Loucy (cell line): ENCODE measurements around the gene SHROOM3.

Source experiments
- EZH2phosphoT487 ChIP-seq: fragments of 200-600 bp; IDR thresholded peaks from 2 replicates; pipeline ENCODE4 v1.6.1; 2018; ENCODE audit warnings: antibody characterized with exemption, mild to moderate bottlenecking, moderate library complexity, borderline replicate concordance
- TF ChIP-seq, protein P1 (sequence below): fragments of 200-600 bp; sonication (generic); conservative IDR thresholded peaks from 2 replicates; pipeline ENCODE4 v1.5.1; 2014; ENCODE audit warnings: mild to moderate bottlenecking, antibody characterized with exemption, low read length

DNA sequence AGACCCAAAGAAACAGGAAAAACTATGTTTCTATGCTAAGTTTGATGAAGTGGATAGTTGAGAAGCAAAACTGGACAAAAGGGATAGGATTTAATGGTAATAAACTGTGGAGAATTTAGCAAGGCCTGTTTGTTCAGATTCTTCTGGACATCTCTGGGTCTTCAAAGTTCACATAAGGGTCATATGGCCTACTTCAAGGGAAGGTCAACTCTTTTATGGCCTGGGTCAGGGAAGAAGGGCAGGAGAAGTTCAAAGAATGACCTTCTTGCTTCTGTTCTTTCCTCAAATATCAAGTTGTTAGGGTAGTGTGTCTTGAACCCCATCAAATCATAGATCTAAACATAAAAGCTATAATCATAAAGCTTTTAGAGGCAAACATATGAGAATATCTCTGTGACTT lies 360.2 kb downstream of the SHROOM3 start:
- TF ChIP-seq, protein P1, sequence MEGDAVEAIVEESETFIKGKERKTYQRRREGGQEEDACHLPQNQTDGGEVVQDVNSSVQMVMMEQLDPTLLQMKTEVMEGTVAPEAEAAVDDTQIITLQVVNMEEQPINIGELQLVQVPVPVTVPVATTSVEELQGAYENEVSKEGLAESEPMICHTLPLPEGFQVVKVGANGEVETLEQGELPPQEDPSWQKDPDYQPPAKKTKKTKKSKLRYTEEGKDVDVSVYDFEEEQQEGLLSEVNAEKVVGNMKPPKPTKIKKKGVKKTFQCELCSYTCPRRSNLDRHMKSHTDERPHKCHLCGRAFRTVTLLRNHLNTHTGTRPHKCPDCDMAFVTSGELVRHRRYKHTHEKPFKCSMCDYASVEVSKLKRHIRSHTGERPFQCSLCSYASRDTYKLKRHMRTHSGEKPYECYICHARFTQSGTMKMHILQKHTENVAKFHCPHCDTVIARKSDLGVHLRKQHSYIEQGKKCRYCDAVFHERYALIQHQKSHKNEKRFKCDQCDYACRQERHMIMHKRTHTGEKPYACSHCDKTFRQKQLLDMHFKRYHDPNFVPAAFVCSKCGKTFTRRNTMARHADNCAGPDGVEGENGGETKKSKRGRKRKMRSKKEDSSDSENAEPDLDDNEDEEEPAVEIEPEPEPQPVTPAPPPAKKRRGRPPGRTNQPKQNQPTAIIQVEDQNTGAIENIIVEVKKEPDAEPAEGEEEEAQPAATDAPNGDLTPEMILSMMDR, result no peak
- no peak for TF ChIP-seq EZH2phosphoT487
